Spleen (tissue), 7 donors: ENCODE results near the gene HTR6.

Experiments used
- POLR2A ChIP-seq, 3 donors: fragments of 450-650 bp; IDR thresholded peaks; one replicate each; pipeline ENCODE4 v1.5.1; 2017; ENCODE audit warnings: antibody characterized with exemption in 3 of 3, mild to moderate bottlenecking in 1 of 3
- TF ChIP-seq, protein P1 (sequence below), 11 experiments: fragments of 200-600 bp in 7 of 11; fragments of 450-650 bp in 4 of 11; sonication (generic) in 4 of 11; IDR thresholded peaks in 8 of 11; conservative IDR thresholded peaks in 3 of 11; 1 replicate in 7 of 11; 2 replicates in 4 of 11; pipeline versions ENCODE4 v1.4.0 to v1.8.0; 2016 to 2021; ENCODE audit warnings: antibody characterized with exemption in 11 of 11, inconsistent platforms in 4 of 11, mild to moderate bottlenecking in 1 of 11
- donor health status: DM: no; HTN: no; CAD: no; lungs with moderate emphysema.
- donor health status: DM: no; HTN: no; CAD: no.
- donor health status: DM: no; HTN: no; CAD: no.

DNA sequence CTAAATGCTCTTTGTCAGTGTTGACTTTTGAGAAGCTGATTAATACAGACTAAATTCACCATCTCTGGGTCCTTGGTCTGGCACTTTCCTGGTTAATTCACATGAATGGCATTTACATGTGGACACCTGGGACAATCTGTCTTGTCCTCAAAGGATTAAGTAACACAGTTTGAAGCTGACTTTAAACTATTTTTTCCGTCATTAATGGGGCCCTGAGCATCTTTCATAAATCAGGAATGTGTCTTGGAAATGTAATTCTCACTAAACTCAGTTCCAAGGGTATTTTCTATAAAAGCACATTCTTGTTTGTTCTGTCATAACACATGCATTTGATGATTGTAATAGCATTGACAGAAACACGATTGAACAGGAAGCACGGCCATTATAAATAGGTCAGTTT is 47.3 kb upstream of the HTR6 start:
- TF ChIP-seq, protein P1, sequence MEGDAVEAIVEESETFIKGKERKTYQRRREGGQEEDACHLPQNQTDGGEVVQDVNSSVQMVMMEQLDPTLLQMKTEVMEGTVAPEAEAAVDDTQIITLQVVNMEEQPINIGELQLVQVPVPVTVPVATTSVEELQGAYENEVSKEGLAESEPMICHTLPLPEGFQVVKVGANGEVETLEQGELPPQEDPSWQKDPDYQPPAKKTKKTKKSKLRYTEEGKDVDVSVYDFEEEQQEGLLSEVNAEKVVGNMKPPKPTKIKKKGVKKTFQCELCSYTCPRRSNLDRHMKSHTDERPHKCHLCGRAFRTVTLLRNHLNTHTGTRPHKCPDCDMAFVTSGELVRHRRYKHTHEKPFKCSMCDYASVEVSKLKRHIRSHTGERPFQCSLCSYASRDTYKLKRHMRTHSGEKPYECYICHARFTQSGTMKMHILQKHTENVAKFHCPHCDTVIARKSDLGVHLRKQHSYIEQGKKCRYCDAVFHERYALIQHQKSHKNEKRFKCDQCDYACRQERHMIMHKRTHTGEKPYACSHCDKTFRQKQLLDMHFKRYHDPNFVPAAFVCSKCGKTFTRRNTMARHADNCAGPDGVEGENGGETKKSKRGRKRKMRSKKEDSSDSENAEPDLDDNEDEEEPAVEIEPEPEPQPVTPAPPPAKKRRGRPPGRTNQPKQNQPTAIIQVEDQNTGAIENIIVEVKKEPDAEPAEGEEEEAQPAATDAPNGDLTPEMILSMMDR (IDR thresholded peaks at IDR 0.05 in 8 of 11, conservative IDR thresholded peaks at IDR 0.05 in 3 of 11): no peak
- no peak for TF ChIP-seq POLR2A (IDR thresholded peaks at IDR 0.05)
